DMS153 (cell line): Measurements from ENCODE around the gene EXD3.
A peak's percentile ranks its signal among the peaks of the same experiment; 100 is the strongest.
"Not testable (repeated sequence)": the region's sequence is repeated elsewhere in the genome, so short reads cannot be mapped to it uniquely, and the experiment has no call there.

ENCODE experiments used
- DNase-seq: peaks from one replicate; lab custom pipeline; 2025; lab: John Stamatoyannopoulos, UW

Gene EXD3

DNA sequence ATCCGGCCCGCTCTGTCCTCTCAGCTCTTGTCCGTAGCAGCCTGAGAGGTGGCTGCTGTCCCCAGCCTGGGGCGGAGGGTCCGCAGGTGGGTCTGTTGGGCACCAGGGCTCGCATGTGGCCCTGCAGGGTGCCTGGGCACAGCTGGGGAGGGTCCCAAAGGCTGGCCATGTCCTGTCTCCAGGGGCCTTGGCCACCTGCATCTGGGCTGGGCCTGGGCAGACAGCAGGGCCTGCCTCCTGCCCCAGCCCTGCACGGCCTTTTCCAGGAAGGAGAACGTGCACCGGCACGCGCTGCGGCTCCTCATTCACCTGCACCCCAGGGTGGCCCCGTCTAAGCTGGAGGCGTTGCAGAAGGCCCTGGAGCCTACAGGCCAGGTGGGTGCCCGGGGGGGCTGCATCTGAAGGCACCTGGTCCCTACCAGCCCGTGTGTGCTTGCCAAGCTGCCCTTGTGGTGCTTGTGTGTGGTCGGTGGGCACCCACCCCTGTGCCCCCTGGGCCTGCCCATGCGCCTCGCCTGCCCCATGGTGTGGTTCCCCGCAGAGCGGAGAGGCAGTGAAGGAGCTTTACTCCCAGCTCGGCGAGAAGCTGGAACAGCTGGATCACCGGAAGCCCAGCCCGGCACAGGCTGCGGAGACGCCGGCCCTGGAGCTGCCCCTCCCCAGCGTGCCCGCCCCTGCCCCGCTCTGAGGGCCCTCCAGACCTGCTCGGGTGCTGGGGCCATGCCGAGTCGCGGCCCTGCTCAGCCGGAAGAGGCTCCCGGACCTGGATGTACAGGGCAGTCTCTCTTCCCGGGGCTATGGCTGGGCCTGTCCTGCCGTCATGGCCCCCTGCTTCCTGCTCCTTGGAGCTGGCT is 150.5 kb downstream of the EXD3 start:
- no peak for DNase-seq

- DNase-seq, result no peak
These were observed 151.3 kb downstream of the EXD3 start for GRCh38 chr9:137271696-137272076.

DNA sequence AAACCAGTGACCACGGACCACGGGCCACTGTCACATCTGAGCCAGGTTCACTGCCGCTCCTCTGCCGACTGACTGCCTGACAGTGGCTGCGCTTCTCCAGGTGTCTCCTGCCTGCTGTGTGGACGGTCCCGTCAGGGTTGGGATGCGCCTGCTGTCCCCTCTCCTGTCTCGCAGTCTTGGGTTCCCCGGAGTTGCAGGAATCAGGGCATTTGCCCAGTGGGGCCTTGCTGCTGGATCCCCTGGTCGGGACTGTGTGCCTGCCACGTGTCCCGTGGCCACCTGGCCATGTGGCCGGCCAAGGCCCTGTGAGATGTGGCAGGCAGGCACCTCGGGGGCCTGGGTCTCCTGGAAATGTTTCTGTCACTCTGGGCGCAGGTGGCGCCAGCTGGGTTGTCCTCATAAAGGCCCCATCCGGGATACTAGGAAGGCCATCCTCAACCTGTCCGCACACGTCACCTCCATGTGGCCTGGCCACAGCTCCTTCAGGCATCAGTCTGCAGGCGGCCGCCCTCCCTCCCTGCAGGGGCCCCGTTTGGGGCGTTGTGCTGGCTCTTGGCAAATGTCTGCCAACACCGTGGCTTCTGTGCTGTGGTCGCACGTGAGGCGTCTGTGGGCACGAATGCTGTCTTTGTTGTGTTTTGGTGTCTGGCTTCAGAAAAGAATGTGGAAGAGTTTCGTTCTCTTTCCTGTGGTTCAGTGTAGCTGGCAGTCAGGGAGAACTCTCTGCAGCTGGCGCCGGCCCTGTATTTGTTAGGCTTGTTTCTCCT is 151.8 kb downstream of the EXD3 start:
- no peak for DNase-seq

DNA sequence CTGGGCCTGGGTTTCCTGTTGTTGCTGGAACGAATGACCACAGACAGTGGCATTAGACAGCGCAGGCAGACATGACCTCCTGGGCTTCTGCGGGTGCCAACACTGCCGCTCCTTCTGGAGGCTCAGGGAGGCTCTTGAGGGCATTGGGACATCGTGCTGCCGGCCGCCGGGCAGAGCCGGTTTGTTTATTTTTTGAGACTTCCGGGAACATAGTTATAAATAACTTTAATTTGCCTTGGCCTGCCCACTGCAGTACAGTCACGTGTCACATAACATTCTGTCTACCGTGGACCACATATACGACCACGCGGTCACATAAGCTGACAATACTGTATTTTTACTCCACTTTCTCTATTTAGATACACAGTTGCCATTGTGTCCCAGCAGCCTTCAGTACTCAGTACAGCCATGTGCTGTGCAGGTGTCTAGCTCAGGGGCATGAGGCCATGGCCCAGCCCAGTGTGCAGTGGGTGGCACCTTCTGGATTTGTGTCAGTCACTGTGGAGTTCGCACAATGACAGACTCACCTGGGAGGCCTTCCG is 153.7 kb downstream of the EXD3 start:
- peak; percentile 66 for DNase-seq

DNA sequence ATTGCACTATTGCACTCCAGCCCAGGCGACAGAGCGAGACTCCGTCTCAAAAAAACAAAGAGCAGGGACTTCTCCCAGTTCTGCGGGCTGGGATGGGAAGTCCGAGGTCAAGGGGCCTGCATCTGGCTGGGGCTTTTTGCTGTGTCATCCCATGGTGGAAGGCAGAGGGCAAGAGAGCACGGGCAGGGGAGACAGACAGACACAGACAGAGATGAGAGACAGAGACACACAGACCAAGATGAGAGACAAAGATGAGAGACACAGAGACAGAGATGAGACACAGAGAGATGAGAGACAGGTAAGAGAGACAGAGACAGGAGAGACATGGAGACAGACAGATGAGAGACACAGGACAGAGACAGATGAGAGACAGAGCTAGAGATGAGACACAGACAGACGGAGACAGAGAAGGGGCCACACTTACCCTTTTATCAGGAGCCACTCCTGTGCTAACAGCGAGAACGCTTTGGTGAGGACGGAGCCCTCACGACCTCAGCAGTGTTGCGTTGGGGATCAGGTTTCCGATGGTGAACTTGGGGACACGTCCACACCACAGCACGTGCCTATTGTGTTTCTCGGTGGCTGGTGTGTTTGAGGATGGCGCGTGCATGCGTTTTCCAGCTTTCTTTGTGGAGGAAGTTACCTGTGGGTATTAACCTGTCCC is 154.3 kb downstream of the EXD3 start:
- no peak for DNase-seq

- no peak for DNase-seq
These were observed 155.0 kb downstream of the EXD3 start for GRCh38 chr9:137267933-137268355.

DNA sequence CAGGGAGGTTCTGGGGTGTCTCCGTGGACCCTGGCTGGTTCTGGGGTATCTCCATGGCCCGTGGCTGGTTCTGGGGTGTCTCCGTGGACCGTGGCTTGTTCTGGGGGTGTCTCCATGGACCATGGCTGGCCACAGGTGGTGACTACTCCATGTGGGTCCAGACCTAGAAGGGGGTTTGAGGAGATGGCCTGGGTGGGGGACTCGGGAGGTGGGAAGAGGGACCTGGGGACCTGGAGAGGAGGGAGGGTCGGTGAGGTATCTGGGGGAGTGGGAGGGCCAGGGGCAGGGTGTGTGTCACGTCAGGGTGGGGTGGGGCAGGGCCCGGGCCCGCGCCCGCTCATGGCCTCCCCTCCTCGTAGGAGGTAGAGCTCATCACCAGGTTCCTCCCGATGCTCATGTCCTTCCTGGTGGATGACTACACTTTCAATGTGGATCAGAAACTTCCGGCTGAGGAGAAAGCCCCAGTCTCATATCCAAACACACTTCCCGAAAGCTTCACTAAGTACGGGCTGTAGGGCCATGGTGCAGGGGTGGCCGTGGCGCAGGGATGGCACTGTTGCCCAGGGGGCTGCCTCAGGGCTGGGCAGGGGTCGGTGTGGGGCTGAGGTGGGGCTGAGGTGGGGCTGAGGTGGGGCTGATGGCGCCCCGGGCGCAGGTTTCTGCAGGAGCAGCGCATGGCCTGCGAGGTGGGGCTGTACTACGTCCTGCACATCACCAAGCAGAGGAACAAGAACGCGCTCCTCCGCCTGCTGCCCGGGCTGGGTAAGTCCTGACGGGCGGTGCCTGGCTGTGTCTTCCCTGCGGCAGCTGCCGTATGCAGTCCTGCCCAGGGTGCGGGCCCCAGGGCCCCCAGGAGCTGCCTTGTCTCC is 156.1 kb downstream of the EXD3 start:
- DNase-seq, result no peak

GRCh38 chr9:137266162-137266527 is 156.8 kb downstream of the EXD3 start:
- no peak for DNase-seq

DNA sequence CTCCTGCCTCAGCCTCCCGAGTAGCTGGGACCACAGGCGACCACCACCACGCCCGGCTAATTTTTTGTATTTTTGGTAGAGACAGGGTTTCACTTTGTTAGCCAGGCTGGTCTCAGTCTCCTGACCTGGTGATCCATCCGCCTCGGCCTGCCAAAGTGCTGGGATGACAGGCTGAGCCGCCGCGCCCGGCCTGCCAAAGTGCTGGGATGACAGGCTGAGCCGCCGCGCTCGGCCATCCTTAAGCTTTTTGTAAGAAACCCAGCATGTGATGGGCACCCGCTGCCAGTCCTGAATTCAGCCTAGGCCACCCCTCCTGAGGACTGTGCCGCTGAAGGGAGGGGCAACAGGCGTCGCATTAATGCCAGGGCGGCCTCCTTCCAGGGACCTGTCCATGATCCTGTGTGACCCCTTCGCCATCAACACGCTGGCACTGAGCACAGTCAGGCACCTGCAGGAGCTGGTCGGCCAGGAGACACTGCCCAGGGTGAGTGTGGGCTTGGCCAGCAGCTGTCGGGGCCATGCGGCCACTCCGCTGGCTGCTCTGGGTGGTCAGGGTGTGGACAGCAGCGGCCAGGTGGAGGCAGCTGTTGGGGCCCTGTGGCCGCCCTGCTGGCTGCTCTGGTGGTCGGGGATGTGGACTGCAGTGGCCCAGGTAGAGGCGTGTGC is 157.3 kb downstream of the EXD3 start:
- DNase-seq, result no peak

GRCh38 chr9:137264067-137264466 is 158.9 kb downstream of the EXD3 start:
- no peak for DNase-seq

DNA sequence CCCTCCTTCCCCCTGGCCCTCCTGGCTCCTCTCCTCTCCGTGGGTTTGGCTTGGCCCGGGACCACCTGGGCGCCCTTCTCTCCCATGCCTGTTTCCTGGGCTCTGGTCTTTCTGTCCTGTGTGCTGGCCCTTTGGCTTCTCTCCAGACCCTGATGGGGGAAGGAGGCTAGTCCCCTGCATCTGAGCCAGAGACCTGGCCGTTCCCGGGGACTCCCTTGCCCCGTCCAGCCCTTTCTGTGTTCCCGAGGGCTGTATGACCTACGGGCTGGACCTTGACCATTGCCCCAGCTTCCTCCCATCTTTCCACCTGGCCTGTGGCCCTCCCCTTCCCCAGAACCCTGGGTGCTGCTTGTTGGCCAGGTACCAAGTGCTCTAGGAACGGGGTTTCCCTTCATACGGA is 159.5 kb downstream of the EXD3 start:
- DNase-seq, result no peak

GRCh38 chr9:137262909-137263285 is 160.1 kb downstream of the EXD3 start:
- no peak for DNase-seq

DNA sequence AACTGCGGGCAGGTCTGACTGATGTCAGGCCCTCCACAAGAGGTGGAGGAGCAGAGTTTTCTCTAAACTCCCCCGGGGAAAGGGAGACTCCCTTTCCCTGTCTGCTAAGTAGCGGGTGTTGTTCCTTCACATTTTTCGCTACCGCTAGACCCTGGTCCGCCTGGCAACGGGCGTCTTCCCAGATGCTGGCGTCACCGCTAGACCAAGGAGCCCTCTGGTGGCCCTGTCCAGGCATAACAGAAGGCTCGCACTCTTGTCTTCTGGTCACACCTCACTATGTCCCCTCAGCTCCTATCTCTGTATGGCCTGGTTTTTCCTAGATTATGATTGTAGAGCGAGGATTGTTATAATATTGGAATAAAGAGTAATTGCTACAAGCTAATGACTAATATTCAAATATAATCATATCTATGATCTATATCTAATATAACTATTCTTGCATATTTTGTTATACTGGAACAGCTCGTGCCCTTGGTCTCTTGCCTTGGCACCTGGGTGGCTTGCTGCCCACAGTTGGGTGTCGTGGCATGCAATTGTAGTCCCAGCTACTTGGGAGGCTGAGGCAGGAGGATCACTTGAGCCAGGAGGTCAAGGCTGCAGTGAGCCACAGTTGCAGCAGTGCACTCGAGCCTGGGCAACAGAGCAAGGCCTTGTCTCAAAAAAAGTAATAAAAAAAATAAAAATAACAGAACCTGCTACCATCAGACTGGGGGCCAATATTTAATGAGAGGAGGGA is 160.6 kb downstream of the EXD3 start:
- not testable (repeated sequence) for DNase-seq
